Hematopoietic multipotent progenitor cell treated with erythropoietin and hydrocortisone succinate and interleukin-3 and kit ligand, for 15 days (in vitro differentiated cells): ENCODE results near the gene ZC3H8.

ENCODE experiments used
- DNase-seq: peaks from one replicate; pipeline ENCODE4 v3.0.0-alpha.2; 2015; ENCODE audit warnings: low spot score

ZC3H8 gene

GRCh38 chr2:112195167-112195766, 59.6 kb downstream of the ZC3H8 start:
- DNase-seq, result no peak

DNA sequence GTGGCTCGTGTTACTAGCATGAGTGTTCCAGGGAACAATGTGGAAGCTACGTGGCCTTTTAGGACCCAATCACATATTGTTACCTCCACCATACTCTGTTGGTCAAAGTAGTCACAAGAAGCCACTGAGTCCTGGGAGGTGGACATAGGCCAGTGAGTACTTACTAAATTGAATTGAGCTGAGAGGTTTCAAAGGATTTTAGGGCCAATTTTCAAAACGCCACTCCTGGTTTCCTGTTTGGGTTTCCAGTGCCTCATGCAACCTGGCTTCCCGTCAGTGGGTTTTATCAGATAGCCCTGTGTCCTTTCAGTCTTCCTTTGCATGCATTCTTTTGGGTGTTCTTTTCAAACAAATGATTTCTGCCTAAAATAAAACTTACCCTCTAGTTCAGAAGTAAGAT, 60.4 kb downstream of the ZC3H8 start:
- DNase-seq, result no peak

DNA sequence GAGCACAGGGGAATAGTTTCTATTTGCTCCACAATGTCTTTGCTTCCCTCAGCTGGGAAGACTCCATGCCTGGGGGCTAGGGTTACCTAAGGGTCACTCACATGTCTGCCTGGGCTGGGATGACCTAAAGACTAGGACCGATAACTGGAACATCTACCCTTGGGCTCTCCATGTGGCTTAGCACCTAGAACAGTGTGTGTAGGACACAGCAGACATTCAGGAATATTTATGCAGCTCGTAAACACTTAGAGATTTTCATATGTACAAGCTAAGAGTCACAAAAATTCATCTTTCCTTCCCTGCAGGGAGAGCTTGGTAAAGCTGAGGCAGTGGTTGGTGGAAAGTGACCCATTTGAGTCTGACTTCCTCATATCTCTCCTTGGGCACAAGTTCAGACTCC, 60.8 kb downstream of the ZC3H8 start:
- no peak for DNase-seq

- DNase-seq, result no peak
These were observed 65.8 kb downstream of the ZC3H8 start for GRCh38 chr2:112189001-112189556.

GRCh38 chr2:112187805-112188596, 66.8 kb downstream of the ZC3H8 start:
- peak; percentile 21 for DNase-seq

DNA sequence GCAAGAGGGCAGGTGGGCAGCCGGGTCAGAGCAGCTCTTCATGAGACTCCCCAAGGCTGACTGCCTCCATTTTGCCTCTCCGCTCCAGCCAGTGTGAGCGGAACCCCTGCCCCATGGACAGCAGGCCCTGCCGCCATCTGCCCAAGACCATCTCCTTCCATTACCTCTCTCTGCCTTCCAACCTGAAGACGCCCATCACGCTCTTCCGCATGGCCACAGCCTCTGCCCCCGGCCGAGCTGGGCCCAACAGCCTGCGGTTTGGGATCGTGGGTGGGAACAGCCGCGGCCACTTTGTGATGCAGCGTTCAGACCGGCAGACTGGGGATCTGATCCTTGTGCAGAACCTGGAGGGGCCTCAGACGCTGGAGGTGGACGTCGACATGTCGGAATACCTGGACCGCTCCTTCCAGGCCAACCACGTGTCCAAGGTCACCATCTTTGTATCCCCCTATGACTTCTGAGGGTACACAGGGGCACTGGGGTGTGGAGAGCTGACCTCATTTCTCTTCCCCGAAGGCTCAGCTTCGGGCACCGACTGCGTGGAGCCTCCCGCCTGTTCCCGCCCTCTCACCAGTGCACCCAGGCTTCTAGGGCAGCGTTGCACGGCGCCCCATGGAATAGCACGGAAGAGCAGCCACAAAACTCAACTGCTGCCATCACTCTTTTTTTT, 67.7 kb downstream of the ZC3H8 start:
- no peak for DNase-seq

DNA sequence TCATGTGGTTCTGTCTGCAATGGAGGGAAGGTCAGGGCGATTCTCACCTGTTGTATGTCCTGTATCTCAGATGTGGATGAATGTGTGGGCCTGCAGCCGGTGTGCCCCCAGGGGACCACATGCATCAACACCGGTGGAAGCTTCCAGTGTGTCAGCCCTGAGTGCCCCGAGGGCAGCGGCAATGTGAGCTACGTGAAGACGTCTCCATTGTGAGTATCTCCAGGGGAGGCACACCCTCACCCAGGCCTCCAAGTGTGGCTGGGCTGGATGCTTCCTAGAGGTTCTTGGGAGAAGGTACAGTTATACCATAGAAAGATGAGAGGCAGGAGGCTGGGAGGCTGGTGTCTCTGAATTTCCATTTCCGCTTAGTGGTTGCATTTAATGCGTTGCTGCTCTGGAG, 69.7 kb downstream of the ZC3H8 start:
- no peak for DNase-seq

DNA sequence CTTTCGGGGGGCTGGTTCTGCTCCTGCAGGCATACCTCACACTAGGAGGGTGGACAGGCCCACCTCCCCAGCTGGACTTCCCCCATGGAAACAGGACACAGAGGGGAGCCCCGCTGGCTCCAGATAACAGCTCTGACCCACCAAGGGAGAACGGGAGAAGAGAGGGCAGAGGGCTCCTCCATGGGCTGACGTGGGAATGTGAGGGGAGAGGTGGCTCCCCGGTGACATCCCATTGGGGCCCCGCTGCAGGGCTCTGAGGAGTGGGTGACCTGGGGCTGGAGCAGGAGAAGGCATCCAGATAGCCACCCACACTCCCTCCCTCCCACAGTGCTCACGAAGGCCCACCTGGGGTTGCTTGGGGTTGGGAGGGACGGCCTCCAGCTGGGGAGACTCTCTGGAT, 70.7 kb downstream of the ZC3H8 start:
- DNase-seq, result no peak

DNA sequence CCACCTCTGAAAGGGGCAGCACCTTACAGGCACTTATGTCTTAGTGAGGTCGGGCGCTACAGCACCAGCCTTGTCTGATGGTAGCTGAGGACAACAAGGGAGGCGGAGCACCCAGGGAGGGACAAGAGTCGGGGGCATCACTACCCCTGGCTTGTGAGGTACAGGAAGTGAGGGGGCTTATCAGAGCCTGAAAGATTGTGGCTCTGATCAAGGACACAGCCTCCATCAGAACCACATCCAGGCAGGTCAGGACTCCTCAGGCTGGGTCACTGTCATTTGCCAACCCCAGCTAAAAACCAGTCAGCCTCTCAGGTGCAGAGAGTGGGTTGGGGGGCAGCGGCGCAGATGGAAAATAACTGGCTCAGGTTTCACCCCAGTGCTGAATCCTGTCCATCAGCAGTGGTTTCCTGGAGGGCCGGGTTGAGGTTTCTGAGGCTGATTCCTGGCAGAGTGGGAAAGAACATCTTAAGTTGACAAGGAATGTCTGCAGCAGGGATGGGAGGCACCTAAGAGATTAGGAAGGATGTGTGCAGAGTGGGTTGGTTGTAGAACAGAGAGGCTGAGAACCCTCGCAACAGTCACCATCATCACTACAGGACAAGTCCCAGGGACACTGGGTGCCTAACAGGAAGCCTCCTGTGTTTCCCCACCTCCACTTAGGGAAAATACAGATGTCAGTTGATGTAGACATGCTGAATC, 71.4 kb downstream of the ZC3H8 start:
- DNase-seq, result no peak

GRCh38 chr2:112182581-112183034, 72.2 kb downstream of the ZC3H8 start:
- no peak for DNase-seq

GRCh38 chr2:112181571-112182290, 73.1 kb downstream of the ZC3H8 start:
- no peak for DNase-seq

DNA sequence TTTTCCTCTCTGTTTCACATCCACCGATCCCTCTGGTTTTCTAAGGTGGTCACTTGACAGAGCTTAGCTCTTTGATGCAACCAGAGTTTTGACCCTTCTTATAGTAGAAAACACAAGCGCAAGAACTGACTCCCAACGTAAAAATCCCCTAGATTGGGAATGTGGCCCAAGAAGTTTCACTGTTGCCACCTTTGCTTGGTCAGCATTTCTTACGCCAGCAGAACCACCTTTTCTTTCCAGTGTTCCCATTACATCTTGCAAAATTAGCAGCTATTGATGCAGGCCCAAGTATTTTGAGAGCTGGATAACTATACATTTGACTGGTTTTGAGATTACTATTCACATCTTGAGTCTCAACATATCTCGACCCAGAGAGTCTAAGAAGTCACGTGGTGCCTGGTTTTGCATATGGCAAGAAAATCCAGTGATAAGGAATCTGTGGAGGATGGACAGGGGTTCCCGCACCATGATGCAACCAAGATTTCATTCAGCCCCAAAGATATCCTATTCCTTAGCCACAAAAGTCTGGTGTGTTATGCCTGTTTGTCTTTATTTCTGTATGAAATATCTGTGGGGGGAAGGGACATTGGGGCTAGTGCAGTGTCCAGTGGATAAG, 78.8 kb downstream of the ZC3H8 start:
- no peak for DNase-seq

DNA sequence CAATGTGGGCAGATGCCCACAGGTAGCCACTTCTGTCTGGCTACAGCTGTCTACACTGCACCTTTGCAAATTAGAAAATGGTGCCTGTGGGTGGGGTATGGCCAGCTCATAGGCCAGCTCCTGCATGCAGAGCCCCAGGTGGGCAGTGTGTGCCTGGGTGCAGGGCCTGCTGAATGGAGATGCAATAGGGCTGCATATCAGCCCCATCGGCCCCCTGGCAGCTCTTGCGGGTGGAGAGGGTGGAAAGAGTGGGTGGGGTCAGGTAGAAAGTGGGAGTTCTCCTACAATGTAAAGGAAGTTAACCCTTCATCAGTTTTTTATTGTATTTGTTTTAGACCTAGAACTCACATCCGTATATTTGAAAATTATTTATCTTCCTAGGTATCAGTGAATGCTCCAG, 79.5 kb downstream of the ZC3H8 start:
- no peak for DNase-seq

GRCh38 chr2:112174383-112174782, 80.5 kb downstream of the ZC3H8 start:
- no peak for DNase-seq

DNA sequence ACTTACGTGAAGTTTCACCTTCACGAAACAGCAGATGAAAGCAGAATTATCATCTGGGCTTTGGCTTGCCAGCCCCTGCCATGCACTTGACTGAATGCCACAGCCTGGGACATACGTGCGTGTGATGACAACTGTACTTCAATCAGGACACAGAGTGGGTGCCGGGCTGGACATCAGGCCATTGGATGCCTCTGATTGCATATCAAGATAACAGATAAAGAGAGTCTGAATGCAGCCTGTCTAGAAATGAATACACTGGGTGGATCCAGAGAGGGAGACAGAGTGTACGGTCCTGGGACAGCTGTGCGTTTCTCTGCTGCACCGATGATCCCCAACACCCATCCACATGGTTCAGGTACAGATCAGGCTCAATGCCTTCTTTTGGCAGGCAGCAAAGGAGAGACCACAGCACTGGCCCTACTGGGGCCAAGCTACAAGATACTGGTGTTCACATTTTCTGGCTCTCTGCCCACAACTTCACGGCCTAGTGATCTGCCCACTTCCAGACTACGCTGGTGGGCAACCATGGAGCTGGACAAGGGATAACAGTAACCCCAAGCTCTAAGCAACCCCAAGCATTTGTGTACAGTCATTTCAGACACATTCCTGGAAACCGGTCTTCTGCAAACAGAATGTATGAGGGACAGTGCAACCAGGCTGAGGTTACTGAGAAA, 81.1 kb downstream of the ZC3H8 start:
- DNase-seq, result no peak

DNA sequence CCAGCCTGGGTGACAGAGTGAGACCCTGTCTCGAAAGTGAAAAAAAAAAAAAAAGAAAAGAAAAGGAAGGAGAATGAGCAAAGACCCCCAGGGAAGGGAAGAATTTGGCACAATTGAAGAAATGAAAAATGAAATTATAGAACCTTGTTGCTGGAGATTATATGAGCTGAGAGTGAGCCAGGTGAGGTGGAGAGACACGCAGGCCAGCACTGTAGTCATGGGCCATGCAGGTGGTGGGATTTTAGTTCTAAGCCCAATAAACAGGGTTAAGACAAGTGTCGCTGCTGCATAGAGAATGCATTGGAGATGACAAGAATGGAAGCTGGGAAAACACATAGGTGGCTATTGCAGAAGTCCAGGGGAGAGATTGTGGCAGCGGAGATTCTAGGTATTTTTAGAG, 84.3 kb downstream of the ZC3H8 start:
- no peak for DNase-seq

GRCh38 chr2:112168422-112169124, 86.3 kb downstream of the ZC3H8 start:
- DNase-seq, result no peak

DNA sequence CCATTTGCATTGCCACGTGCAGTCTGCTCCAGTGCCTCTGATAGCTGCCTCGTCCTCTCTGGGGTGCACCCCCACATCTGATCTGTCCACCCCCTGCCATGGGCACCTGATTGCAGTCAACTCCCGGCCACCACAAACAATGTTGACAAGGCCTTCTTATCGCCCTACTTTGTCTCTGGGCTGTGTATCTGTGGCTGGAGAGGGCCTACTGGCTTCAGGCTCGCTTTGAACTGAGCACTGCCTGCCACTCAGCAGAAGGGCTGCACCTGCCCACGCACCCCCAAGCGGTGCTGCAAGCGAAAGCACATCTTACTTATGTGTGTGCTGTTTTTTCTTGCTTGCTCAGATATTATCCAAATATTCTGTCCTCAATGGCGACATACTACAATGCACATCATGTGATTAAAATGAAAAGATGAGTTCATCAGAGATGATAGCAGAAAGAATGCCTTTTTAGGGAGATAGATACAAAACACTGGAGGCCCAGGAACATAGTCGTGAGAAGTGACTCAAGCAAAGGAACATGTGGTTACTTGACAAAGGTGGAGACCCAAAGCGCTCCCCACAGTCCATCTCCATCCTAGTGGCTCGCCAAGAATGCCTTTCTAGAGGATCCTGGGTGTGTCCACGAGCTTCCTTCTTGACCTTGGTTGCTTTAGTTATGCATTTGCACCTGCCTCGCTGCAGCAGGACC, 87.9 kb downstream of the ZC3H8 start:
- DNase-seq, result no peak

DNA sequence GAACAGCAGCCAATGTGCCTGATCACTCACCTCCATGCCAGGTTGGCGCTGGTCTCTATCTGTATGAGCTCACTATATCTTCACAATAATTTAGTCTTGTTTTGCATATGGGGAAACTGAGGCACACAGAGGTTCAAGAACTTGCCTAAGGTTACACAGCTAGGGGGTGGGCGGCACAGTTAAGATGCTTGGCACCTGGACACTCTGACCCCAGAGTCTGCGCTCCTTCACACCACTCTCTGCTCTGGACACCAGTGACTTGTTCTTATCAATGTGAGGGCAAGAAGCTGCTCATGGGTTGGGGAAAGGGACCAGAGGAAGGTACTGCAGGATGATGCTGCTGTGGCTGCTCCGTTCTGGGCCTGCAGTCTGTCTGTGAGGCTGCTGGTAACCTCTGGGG, 89.5 kb downstream of the ZC3H8 start:
- DNase-seq, result no peak
